HG03095 (cell line): ENCODE results near the gene NPTX1.

ENCODE experiments used
- ATAC-seq: cut with Tn5 transposase; IDR thresholded peaks from one replicate; pipeline ENCODE4 v1.9.1; 2021; ENCODE audit warnings: moderate library complexity; ENCODE audit not compliant: unreplicated experiment

NPTX1 gene

GRCh38 chr17:80428363-80428762 lies 48.0 kb downstream of the NPTX1 start:
- ATAC-seq = no peak

GRCh38 chr17:80427366-80428282 lies 48.8 kb downstream of the NPTX1 start:
- no peak for ATAC-seq

- ATAC-seq = no peak
Observed at GRCh38 chr17:80426671-80427326, 49.6 kb downstream of the NPTX1 start.

- no peak for ATAC-seq
Observed at GRCh38 chr17:80425835-80426426, 50.5 kb downstream of the NPTX1 start.

- ATAC-seq = no peak
Observed at GRCh38 chr17:80424878-80425765, 51.3 kb downstream of the NPTX1 start.

- ATAC-seq = no peak
Observed at GRCh38 chr17:80424261-80424660, 52.1 kb downstream of the NPTX1 start.

GRCh38 chr17:80423536-80424225 lies 52.7 kb downstream of the NPTX1 start:
- no peak for ATAC-seq

- ATAC-seq = no peak
Observed at GRCh38 chr17:80422981-80423380, 53.4 kb downstream of the NPTX1 start.

- ATAC-seq = no peak
Observed at GRCh38 chr17:80422276-80422675, 54.1 kb downstream of the NPTX1 start.

- ATAC-seq = no peak
Observed at GRCh38 chr17:80421381-80422090, 54.9 kb downstream of the NPTX1 start.

- no peak for ATAC-seq
Observed at GRCh38 chr17:80419255-80419654, 57.2 kb downstream of the NPTX1 start.

GRCh38 chr17:80418589-80418988 lies 57.8 kb downstream of the NPTX1 start:
- no peak for ATAC-seq
